HepG2 (cell line): ENCODE results near the gene ATRIP. TPM values are rescaled to one million over a fixed set of nuclear protein-coding genes. Genes with fewer than 3 reads are reported as not detected.

Experiments used
- FOXK1 ChIP-seq: sonication (generic); formaldehyde crosslinking; IDR thresholded peaks from 2 replicates; pipeline ENCODE4 v1.4.0; 2020; ENCODE audit warnings: low read depth, missing genetic modification reagents, borderline replicate concordance
- HMGXB3 ChIP-seq: sonication (generic); formaldehyde crosslinking; IDR thresholded peaks from 2 replicates; pipeline ENCODE4 v1.4.0; 2020; ENCODE audit warnings: missing genetic modification reagents, borderline replicate concordance
- JDP2 ChIP-seq: sonication (generic); formaldehyde crosslinking; IDR thresholded peaks from 2 replicates; pipeline ENCODE4 v1.8.1; 2022; ENCODE audit warnings: missing genetic modification reagents, borderline replicate concordance
- KLF15 ChIP-seq: sonication (generic); formaldehyde crosslinking; IDR thresholded peaks from 2 replicates; pipeline ENCODE4 v1.8.1; 2023; ENCODE audit warnings: borderline replicate concordance, mild to moderate bottlenecking, inconsistent platforms, missing genetic modification reagents, mixed read lengths
- MBNL3 ChIP-seq: fragments of 250-450 bp; sonication (Bioruptor Pico); conservative IDR thresholded peaks from 2 replicates; pipeline ENCODE4 v1.8.0; 2022; ENCODE audit warnings: mild to moderate bottlenecking, inconsistent platforms
- MLLT10 ChIP-seq: sonication (generic); formaldehyde crosslinking; IDR thresholded peaks from 2 replicates; pipeline ENCODE4 v1.4.0; 2020; ENCODE audit warnings: missing genetic modification reagents
- MTA1 ChIP-seq: sonication (generic); formaldehyde crosslinking; IDR thresholded peaks from 2 replicates; pipeline ENCODE4 v1.4.0; 2020; ENCODE audit warnings: missing genetic modification reagents, mild to moderate bottlenecking, borderline replicate concordance
- PHF20 ChIP-seq: sonication (generic); formaldehyde crosslinking; IDR thresholded peaks from 2 replicates; pipeline ENCODE4 v1.5.0; 2020; ENCODE audit warnings: mild to moderate bottlenecking, missing genetic modification reagents
- RFX3 ChIP-seq: IDR thresholded peaks from 2 replicates; pipeline ENCODE4 v1.6.1; 2016; ENCODE audit warnings: missing biosample characterization, missing genetic modification reagents
- SKI ChIP-seq: fragments of 450-650 bp; IDR thresholded peaks from one replicate; pipeline ENCODE4 v1.6.1; 2018; ENCODE audit warnings: mild to moderate bottlenecking; ENCODE audit not compliant: partially characterized antibody
- SNAPC2 ChIP-seq: sonication (generic); formaldehyde crosslinking; IDR thresholded peaks from 2 replicates; pipeline ENCODE4 v1.8.1; 2022; ENCODE audit warnings: mild to moderate bottlenecking, missing genetic modification reagents
- SRSF4 ChIP-seq: fragments of 200-400 bp; formaldehyde crosslinking; IDR thresholded peaks from one replicate; pipeline ENCODE4 v1.6.1; 2018; ENCODE audit warnings: mild to moderate bottlenecking, low read depth, low read length, moderate library complexity; ENCODE audit not compliant: poor library complexity, severe bottlenecking
- ZEB1 ChIP-seq: IDR thresholded peaks from 2 replicates; pipeline ENCODE4 v1.6.1; 2012; ENCODE audit warnings: mild to moderate bottlenecking, low read depth, inconsistent platforms; ENCODE audit not compliant: insufficient replicate concordance
- ZNF569 ChIP-seq: sonication (generic); formaldehyde crosslinking; IDR thresholded peaks from 2 replicates; pipeline ENCODE4 v1.5.0; 2020; ENCODE audit warnings: mild to moderate bottlenecking, missing genetic modification reagents, moderate library complexity, borderline replicate concordance
- ZNF660 ChIP-seq: sonication (generic); formaldehyde crosslinking; IDR thresholded peaks from 2 replicates; pipeline ENCODE4 v1.5.1; 2020; ENCODE audit warnings: mild to moderate bottlenecking, low read depth, missing genetic modification reagents, borderline replicate concordance
- ZSCAN21 ChIP-seq: sonication (generic); formaldehyde crosslinking; IDR thresholded peaks from 2 replicates; pipeline ENCODE4 v1.8.0; 2022; ENCODE audit warnings: mild to moderate bottlenecking, missing genetic modification reagents, moderate library complexity, borderline replicate concordance
- polyA plus RNA-seq, 8 experiments: library from polyadenylated mRNA; depleted of rRNA in 3 of 8; stranded (reverse) in 7 of 8; unstranded in 1 of 8; fragments of >200 nt; fragmentation: Illumina TruSeq in 4 of 8; extraction: Trizol in 4 of 8; gene quantifications; 2 replicates each; pipeline versions ENCODE4 v1.2.1 to v1.2.3, GENCODE V29; 2011 to 2016; ENCODE audit warnings: low read depth in 4 of 8, missing spikeins in 1 of 8, mixed read lengths in 1 of 8; ENCODE audit not compliant: insufficient read depth in 1 of 8
- total RNA-seq, 5 experiments: library from RNA; depleted of rRNA; stranded (reverse); fragments of >200 nt; fragmentation: Illumina TruSeq; extraction: Trizol; gene quantifications; 2 replicates each; pipeline ENCODE4 v1.2.3, GENCODE V29; 2016; ENCODE audit warnings: low read depth in 1 of 5
- TF ChIP-seq, protein P1 (sequence below): sonication (generic); formaldehyde crosslinking; IDR thresholded peaks from 2 replicates; pipeline ENCODE4 v1.4.0; 2020; ENCODE audit warnings: missing genetic modification reagents, low read depth, mild to moderate bottlenecking, borderline replicate concordance
- TF ChIP-seq, protein P2 (sequence below): sonication (generic); formaldehyde crosslinking; IDR thresholded peaks from 2 replicates; pipeline ENCODE4 v1.4.0; 2020; ENCODE audit warnings: missing genetic modification reagents
- TF ChIP-seq, protein P3 (sequence below): fragments of 450-650 bp; IDR thresholded peaks from 2 replicates; pipeline ENCODE4 v1.6.1; 2016

ATRIP gene
- total and polyA plus RNA-seq, 2 of the 13 experiments (the other 11 are each of a cell fraction or from before 2014, with no cell fraction given), result 5.1 to 12.5 TPM

DNA sequence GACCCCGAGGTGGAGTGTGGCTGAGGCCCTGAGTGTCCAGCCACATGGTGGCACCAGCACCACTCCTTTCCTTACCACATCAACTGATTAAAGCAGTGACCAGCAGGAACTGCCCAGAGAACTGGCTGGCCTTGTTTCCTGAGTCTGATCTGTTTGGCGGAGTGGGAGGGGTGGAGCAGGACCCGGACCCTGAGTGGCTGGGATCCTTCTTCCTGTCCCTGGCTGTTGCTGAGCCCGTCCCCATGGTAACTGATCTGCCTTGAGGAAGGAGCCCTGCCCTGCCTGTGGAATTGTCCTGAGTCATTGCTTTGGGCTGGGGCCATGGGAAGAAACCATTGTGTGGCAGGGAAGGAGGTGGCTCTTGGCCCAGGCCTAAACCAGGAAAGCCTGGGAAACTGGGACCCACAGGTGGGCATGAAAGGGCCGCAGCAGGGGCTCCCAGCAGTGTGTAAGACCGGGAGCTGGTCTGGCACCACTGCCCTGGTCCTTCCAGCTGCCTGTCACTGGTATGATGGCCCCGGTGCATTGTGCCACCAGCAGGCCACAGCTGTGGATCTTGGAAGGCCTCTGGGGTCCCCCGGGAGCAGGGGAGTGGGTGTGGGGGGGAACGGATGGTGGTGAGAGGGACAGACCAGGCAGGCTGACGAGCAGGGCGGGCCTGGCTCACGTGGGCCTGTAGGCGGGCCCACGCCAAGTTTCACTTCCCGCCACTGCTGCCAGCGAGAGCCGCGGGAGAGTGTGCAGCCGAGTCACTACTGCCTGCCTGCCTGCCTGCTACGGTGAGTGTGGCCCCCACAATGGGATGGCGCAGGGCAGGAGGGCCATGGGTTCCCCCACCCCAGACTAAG, 19.2 kb downstream of the ATRIP start (continued):
- TF ChIP-seq RFX3 (CRISPR knock-in tag) (peak; percentile 83), ZSCAN21 (no peak), MLLT10 (CRISPR knock-in tag) (no peak), PHF20 (CRISPR knock-in tag) (peak; percentile 33; the same call in 1 of the 2 replicates), SKI (no peak), KLF15 (no peak), ZNF569 (CRISPR knock-in tag) (no peak), HMGXB3 (CRISPR knock-in tag) (peak; percentile 57; the same call in 1 of the 2 replicates), FOXK1 (CRISPR knock-in tag) (peak; percentile 55; the same call in 1 of the 2 replicates), SRSF4 (no peak), MTA1 (CRISPR knock-in tag) (no peak), SNAPC2 (CRISPR knock-in tag) (0 out of 2 replicates have a peak, but pooled peaks have one; percentile 53), MBNL3 (no peak), JDP2 (CRISPR knock-in tag) (no peak), ZNF660 (no peak), ZEB1 (no peak)
- TF ChIP-seq, protein P1, sequence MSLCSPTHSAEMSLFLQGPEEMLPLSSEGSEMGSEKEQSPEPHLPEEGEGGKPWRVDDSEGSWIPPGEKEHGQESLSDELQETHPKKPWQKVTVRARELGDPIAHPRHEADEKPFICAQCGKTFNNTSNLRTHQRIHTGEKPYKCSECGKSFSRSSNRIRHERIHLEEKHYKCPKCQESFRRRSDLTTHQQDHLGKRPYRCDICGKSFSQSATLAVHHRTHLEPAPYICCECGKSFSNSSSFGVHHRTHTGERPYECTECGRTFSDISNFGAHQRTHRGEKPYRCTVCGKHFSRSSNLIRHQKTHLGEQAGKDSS (CRISPR knock-in tag), result peak; percentile 30; the same call in 1 of the 2 replicates
- TF ChIP-seq, protein P2, sequence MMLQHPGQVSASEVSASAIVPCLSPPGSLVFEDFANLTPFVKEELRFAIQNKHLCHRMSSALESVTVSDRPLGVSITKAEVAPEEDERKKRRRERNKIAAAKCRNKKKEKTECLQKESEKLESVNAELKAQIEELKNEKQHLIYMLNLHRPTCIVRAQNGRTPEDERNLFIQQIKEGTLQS (CRISPR knock-in tag), result no peak
- TF ChIP-seq, protein P3, sequence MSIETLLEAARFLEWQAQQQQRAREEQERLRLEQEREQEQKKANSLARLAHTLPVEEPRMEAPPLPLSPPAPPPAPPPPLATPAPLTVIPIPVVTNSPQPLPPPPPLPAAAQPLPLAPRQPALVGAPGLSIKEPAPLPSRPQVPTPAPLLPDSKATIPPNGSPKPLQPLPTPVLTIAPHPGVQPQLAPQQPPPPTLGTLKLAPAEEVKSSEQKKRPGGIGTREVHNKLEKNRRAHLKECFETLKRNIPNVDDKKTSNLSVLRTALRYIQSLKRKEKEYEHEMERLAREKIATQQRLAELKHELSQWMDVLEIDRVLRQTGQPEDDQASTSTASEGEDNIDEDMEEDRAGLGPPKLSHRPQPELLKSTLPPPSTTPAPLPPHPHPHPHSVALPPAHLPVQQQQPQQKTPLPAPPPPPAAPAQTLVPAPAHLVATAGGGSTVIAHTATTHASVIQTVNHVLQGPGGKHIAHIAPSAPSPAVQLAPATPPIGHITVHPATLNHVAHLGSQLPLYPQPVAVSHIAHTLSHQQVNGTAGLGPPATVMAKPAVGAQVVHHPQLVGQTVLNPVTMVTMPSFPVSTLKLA, result no peak; the same call in 1 of the 2 replicates
